Activated B cell treated with CpG ODN at 0.5 μM for 24 hours (primary cell): ENCODE data around the gene DLGAP5. TPM values are rescaled to one million over a fixed set of nuclear protein-coding genes. Genes with fewer than 3 reads are reported as not detected.
A peak's percentile ranks its signal among the peaks of the same experiment; 100 is the strongest.

Experiments
- ATAC-seq: fragments of 200-7000 bp; cut with Tn5 transposase; one replicate; pipeline ENCODE4 v1.10.0; 2021; ENCODE audit warnings: low read depth, mild to moderate bottlenecking, moderate library complexity
- CTCF ChIA-PET: fragments of 350-600 bp; sonication (Branson Sonifier 250); formaldehyde crosslinking; loops from one replicate; lab custom pipeline; 2021; ENCODE audit warnings: antibody characterized with exemption; lab: Charles Lee
- POLR2A ChIA-PET: fragments of 350-600 bp; sonication (Branson Sonifier 250); formaldehyde crosslinking; loops from one replicate; lab custom pipeline; 2021; ENCODE audit warnings: antibody characterized with exemption; lab: Charles Lee
- DNase-seq: peaks from one replicate; pipeline ENCODE4 v3.0.0; 2022
- H3K27ac Mint-ChIP-seq: one replicate; pipeline ENCODE4 v1.8.0; 2020; ENCODE audit warnings: mixed read lengths
- H3K27me3 Mint-ChIP-seq: one replicate; pipeline ENCODE4 v1.8.0; 2021; ENCODE audit warnings: mixed read lengths
- H3K36me3 Mint-ChIP-seq: one replicate; pipeline ENCODE4 v1.8.0; 2021; ENCODE audit warnings: low read depth, mixed read lengths
- H3K4me1 Mint-ChIP-seq: one replicate; pipeline ENCODE4 v1.8.0; 2021; ENCODE audit warnings: mixed read lengths
- H3K4me3 Mint-ChIP-seq: one replicate; pipeline ENCODE4 v1.8.0; 2020; ENCODE audit warnings: mild to moderate bottlenecking, mixed read lengths
- H3K9me3 Mint-ChIP-seq: one replicate; pipeline ENCODE4 v1.8.0; 2020; ENCODE audit warnings: mixed read lengths
- intact Hi-C: fragments of 100-400 bp; cut with micrococcal nuclease; formaldehyde crosslinking; loops from one replicate; pipeline ENCODE4 v1.15.1; 2024
- total RNA-seq: library from RNA; stranded (reverse); gene quantifications from 2 replicates; pipeline ENCODE4 v1.2.3, GENCODE V29; 2022
- TF ChIP-seq, protein P1 (sequence below): fragments of 200-600 bp; IDR thresholded peaks from one replicate; pipeline ENCODE4 v1.8.0; 2022; ENCODE audit warnings: antibody characterized with exemption, mild to moderate bottlenecking

The DLGAP5 gene
- total RNA-seq: 0.66 and 0.73 TPM in 2 replicates

- CTCF ChIA-PET: no interaction called here
- Mint-ChIP-seq H3K9me3 (no peaks in the 10 kb centered on the region), H3K27ac (peak within 1 kb of the TSS; percentile 46), H3K4me3 (peak within 1 kb of the TSS; percentile 84), H3K36me3 (no peaks in the 10 kb centered on the region), H3K27me3 (no peaks in the 10 kb centered on the region), H3K4me1 (peaks cover 13% of the 10 kb centered on the region)
- intact Hi-C loops: loop anchor here (1.0 to 2.0 kb wide), 3 partner anchors 62 to 289 kb away; partner anchors contain the start of genes FBXO34, GCH1 and LGALS3
- peak; percentile 99 for ATAC-seq
- DNase-seq: peak; percentile 68
- TF ChIP-seq, protein P1, sequence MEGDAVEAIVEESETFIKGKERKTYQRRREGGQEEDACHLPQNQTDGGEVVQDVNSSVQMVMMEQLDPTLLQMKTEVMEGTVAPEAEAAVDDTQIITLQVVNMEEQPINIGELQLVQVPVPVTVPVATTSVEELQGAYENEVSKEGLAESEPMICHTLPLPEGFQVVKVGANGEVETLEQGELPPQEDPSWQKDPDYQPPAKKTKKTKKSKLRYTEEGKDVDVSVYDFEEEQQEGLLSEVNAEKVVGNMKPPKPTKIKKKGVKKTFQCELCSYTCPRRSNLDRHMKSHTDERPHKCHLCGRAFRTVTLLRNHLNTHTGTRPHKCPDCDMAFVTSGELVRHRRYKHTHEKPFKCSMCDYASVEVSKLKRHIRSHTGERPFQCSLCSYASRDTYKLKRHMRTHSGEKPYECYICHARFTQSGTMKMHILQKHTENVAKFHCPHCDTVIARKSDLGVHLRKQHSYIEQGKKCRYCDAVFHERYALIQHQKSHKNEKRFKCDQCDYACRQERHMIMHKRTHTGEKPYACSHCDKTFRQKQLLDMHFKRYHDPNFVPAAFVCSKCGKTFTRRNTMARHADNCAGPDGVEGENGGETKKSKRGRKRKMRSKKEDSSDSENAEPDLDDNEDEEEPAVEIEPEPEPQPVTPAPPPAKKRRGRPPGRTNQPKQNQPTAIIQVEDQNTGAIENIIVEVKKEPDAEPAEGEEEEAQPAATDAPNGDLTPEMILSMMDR: no peak
- POLR2A ChIA-PET: interaction anchor here (0.6 kb wide), 2 partner anchors 43 to 294 kb away, joined by 3 to 4 read pairs; no protein-coding TSS in a partner anchor
Observed at GRCh38 chr14:55191203-55192053, at the start of gene DLGAP5. Gene DLGAP5, minus strand, starts transcription at chr14:55191585. Its CDS starts 2,406 bp downstream, at chr14:55189179.

DNA sequence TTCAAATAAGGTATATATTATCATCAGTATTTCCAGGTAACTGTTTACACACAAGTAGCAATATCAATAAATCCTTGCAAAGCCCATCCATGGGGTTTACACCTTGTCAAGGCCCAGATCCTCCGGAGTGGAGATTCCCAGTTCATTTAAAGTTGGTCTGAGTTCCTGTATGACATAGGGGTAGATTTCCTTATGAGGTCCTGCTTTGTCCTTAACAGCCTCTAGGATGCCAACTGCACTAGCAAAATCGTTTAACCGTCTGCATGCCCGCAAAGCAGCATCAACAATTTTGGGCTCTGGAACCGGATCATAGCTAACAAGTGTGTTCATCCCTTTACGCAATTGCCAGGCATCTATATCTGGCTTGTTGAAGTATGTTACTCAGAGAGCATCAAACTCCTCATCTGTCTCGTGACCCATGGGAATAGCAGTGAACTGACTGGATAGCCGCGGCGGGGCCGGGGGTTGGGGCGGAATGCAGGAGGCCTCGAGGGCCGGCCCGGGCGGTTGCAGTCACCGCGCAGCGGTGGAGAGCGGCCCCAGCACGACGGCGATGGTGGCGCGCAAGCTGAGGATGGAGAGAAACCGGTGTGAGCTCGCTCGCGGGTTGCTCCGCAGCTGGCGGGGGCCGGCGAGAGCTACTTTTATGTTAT, 49.3 kb upstream of the DLGAP5 start:
- H3K9me3 Mint-ChIP-seq: no peaks in the 10 kb centered on the region
- DNase-seq (no peak), ATAC-seq (no peak)
- H3K27me3 Mint-ChIP-seq: peaks cover 12% of the 10 kb centered on the region
- TF ChIP-seq, protein P1: no peak
- no peak overlapping the region for H3K4me3 Mint-ChIP-seq
- no peak overlapping the region for H3K27ac Mint-ChIP-seq
- ChIA-PET CTCF (no interaction called here), POLR2A (no interaction called here)
- no peaks in the 10 kb centered on the region for H3K36me3 Mint-ChIP-seq
- H3K4me1 Mint-ChIP-seq: peaks cover 4% of the 10 kb centered on the region
- intact Hi-C loops: no loop called here

GRCh38 chr14:55239320-55239719, 47.9 kb upstream of the DLGAP5 start:
- TF ChIP-seq, protein P1: no peak
- no peak overlapping the region for H3K4me3 Mint-ChIP-seq
- POLR2A ChIA-PET: no interaction called here
- ATAC-seq (no peak), DNase-seq (no peak)
- peaks cover 12% of the 10 kb centered on the region for H3K27me3 Mint-ChIP-seq
- no peaks in the 10 kb centered on the region for H3K36me3 Mint-ChIP-seq
- intact Hi-C loops: no loop called here
- peaks cover 4% of the 10 kb centered on the region for H3K4me1 Mint-ChIP-seq
- H3K9me3 Mint-ChIP-seq: no peaks in the 10 kb centered on the region
- CTCF ChIA-PET: no interaction called here
- no peak overlapping the region for H3K27ac Mint-ChIP-seq

DNA sequence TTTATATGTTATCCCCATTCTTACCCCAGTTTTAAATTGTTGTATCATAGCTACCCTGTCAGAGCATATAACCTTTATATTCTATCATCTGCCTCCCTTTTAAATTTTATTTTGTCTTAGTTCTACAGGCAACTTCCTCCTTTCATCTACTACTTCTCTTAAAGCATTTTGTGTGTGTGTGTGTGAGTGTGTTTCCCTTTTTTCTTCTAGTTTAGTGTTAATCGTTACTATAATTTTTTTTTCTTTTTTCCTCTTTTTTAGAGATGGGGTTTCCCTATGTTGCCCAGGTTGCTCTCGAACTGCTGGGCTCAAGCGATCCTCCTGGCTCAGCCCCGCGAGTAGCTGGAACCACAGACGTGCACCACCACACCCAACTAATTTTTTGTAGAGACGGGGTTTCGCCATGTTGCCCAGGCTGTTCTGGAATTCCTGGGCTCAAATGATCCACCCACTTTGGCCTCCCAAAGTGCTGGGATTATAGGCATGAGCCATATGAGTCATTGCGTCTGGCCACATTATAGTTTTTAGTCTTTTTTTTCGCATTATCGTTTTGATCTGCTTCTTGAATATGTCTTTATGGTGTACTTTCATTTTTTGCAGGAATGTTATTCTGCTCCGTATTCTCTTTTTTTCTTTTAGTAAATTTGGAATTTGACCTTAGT, 46.8 kb upstream of the DLGAP5 start:
- no peak for DNase-seq
- no peaks in the 10 kb centered on the region for H3K36me3 Mint-ChIP-seq
- CTCF ChIA-PET: no interaction called here
- no peak overlapping the region for H3K4me3 Mint-ChIP-seq
- no peak for ATAC-seq
- intact Hi-C loops: no loop called here
- POLR2A ChIA-PET: no interaction called here
- TF ChIP-seq, protein P1: no peak
- H3K27ac Mint-ChIP-seq: no peak overlapping the region
- H3K9me3 Mint-ChIP-seq: no peaks in the 10 kb centered on the region
- peaks cover 4% of the 10 kb centered on the region for H3K4me1 Mint-ChIP-seq
- peaks cover 12% of the 10 kb centered on the region for H3K27me3 Mint-ChIP-seq
